HG03575 (cell line): Measurements from ENCODE around the gene CACNA1B.

Experiments used
- ATAC-seq: cut with Tn5 transposase; IDR thresholded peaks from one replicate; pipeline ENCODE4 v1.9.1; 2021; ENCODE audit not compliant: unreplicated experiment, insufficient number of reproducible peaks, low FRiP score; ENCODE audit errors: extremely low read depth

CACNA1B gene

GRCh38 chr9:137972988-137973470 is 95.4 kb downstream of the CACNA1B start:
- no peak for ATAC-seq

GRCh38 chr9:137973829-137974416 is 96.3 kb downstream of the CACNA1B start:
- ATAC-seq, result no peak

- ATAC-seq, result no peak
Observed at GRCh38 chr9:137974746-137975526, 97.4 kb downstream of the CACNA1B start.

GRCh38 chr9:137975527-137975913 is 97.9 kb downstream of the CACNA1B start:
- ATAC-seq, result no peak

GRCh38 chr9:137975936-137976565 is 98.5 kb downstream of the CACNA1B start:
- ATAC-seq, result no peak

GRCh38 chr9:137977571-137978261 is 100.1 kb downstream of the CACNA1B start:
- no peak for ATAC-seq

- no peak for ATAC-seq
Observed at GRCh38 chr9:137978262-137978714, 100.7 kb downstream of the CACNA1B start.

GRCh38 chr9:137982200-137982599 is 104.6 kb downstream of the CACNA1B start:
- no peak for ATAC-seq

- ATAC-seq, result no peak
Observed at GRCh38 chr9:137984005-137984404, 106.4 kb downstream of the CACNA1B start.

- ATAC-seq, result no peak
Observed at GRCh38 chr9:137984520-137985257, 107.1 kb downstream of the CACNA1B start.

GRCh38 chr9:137985637-137986071 is 108.1 kb downstream of the CACNA1B start:
- no peak for ATAC-seq

GRCh38 chr9:137986268-137987099 is 108.9 kb downstream of the CACNA1B start:
- no peak for ATAC-seq

GRCh38 chr9:137987244-137988030 is 109.9 kb downstream of the CACNA1B start:
- ATAC-seq, result no peak

GRCh38 chr9:137988051-137988450 is 110.5 kb downstream of the CACNA1B start:
- ATAC-seq, result no peak

- no peak for ATAC-seq
Observed at GRCh38 chr9:137988701-137989100, 111.1 kb downstream of the CACNA1B start.

- no peak for ATAC-seq
Observed at GRCh38 chr9:137989156-137989555, 111.6 kb downstream of the CACNA1B start.

GRCh38 chr9:137989999-137990715 is 112.6 kb downstream of the CACNA1B start:
- ATAC-seq, result no peak
